Right hindlimb (tissue), 1 donor: ENCODE results near the gene RSPRY1.

Experiments
- DNase-seq: peaks from one replicate; pipeline ENCODE4 v3.0.0-alpha.2; 2018

RSPRY1 gene

GRCh38 chr16:57152096-57153093, 33.7 kb upstream of the RSPRY1 start:
- no peak for DNase-seq

- no peak for DNase-seq
Observed at GRCh38 chr16:57153841-57154240, 32.3 kb upstream of the RSPRY1 start.

GRCh38 chr16:57155702-57156350, 30.3 kb upstream of the RSPRY1 start:
- no peak for DNase-seq

GRCh38 chr16:57156351-57156703, 29.8 kb upstream of the RSPRY1 start:
- no peak for DNase-seq

- DNase-seq = no peak
Observed at GRCh38 chr16:57157533-57157932, 28.6 kb upstream of the RSPRY1 start.

GRCh38 chr16:57159447-57159846, 26.7 kb upstream of the RSPRY1 start:
- DNase-seq = no peak

- no peak for DNase-seq
Observed at GRCh38 chr16:57163842-57164241, 22.3 kb upstream of the RSPRY1 start.

GRCh38 chr16:57165483-57165882, 20.6 kb upstream of the RSPRY1 start:
- no peak for DNase-seq

GRCh38 chr16:57165938-57166337, 20.2 kb upstream of the RSPRY1 start:
- DNase-seq = no peak

- no peak for DNase-seq
Observed at GRCh38 chr16:57166451-57166850, 19.7 kb upstream of the RSPRY1 start.

GRCh38 chr16:57166951-57167350, 19.2 kb upstream of the RSPRY1 start:
- no peak for DNase-seq

GRCh38 chr16:57167538-57167937, 18.6 kb upstream of the RSPRY1 start:
- DNase-seq = no peak

GRCh38 chr16:57167953-57168352, 18.2 kb upstream of the RSPRY1 start:
- no peak for DNase-seq

- DNase-seq = no peak
Observed at GRCh38 chr16:57169327-57169726, 16.8 kb upstream of the RSPRY1 start.

- no peak for DNase-seq
Observed at GRCh38 chr16:57172721-57173290, 13.3 kb upstream of the RSPRY1 start.

GRCh38 chr16:57175896-57176295, 10.2 kb upstream of the RSPRY1 start:
- no peak for DNase-seq

- no peak for DNase-seq
Observed at GRCh38 chr16:57178196-57178595, 7.9 kb upstream of the RSPRY1 start.

- DNase-seq = no peak
Observed at GRCh38 chr16:57178793-57179212, 7.3 kb upstream of the RSPRY1 start.

- DNase-seq = no peak
Observed at GRCh38 chr16:57179215-57179828, 6.8 kb upstream of the RSPRY1 start.

GRCh38 chr16:57184113-57184512, 2.0 kb upstream of the RSPRY1 start:
- no peak for DNase-seq

GRCh38 chr16:57184887-57185445, 1.2 kb upstream of the RSPRY1 start:
- no peak for DNase-seq

GRCh38 chr16:57185446-57185944, 634 bp upstream of the RSPRY1 start:
- peak; percentile 64 for DNase-seq
